H1 (cell line): ENCODE measurements around the gene GSTO2. TPM values are rescaled to one million over a fixed set of nuclear protein-coding genes. Genes with fewer than 3 reads are reported as not detected.

Experiments used
- CTCF ChIA-PET: fragments of 300-600 bp; sonication (Branson Sonifier 250); formaldehyde crosslinking; loops from one replicate; lab custom pipeline; 2021; ENCODE audit not compliant: partially characterized antibody; lab: Charles Lee
- POLR2A ChIA-PET: fragments of 300-600 bp; sonication (Branson Sonifier 250); formaldehyde crosslinking; loops from one replicate; lab custom pipeline; 2021; ENCODE audit warnings: inconsistent platforms; ENCODE audit not compliant: partially characterized antibody; lab: Charles Lee
- DNase-seq, 2 experiments: peaks; one replicate each; pipeline versions ENCODE4 v3.0.0 to v3.0.0-alpha.2; 2010 to 2022; ENCODE audit warnings: low spot score in 2 of 2, low read depth in 1 of 2, mixed read lengths in 1 of 2
- FAIRE-seq: peaks from 2 replicates; lab custom pipeline; 2011; peaks lifted over from hg19 to GRCh38; lab: Jason Lieb, UNC
- H2AFZ ChIP-seq: 2 replicates; pipeline ENCODE4 v1.8.1; 2012; ENCODE audit warnings: low read length, inconsistent platforms
- H2AK5ac ChIP-seq: 2 replicates; pipeline ENCODE4 v1.6.1; 2013; ENCODE audit warnings: low read depth, low read length
- H2BK120ac ChIP-seq: replicated peaks from 2 replicates; pipeline ENCODE3; 2013; ENCODE audit warnings: low read depth, low read length, inconsistent platforms
- H2BK12ac ChIP-seq: 2 replicates; pipeline ENCODE4 v1.6.1; 2013; ENCODE audit warnings: low read depth, low read length
- H2BK15ac ChIP-seq: 2 replicates; pipeline ENCODE4 v1.6.1; 2013; ENCODE audit warnings: low read length
- H2BK20ac ChIP-seq: 2 replicates; pipeline ENCODE4 v1.6.1; 2013; ENCODE audit warnings: low read length
- H2BK5ac ChIP-seq: 2 replicates; pipeline ENCODE4 v1.6.1; 2013; ENCODE audit warnings: low read depth, low read length
- H3K14ac ChIP-seq: 2 replicates; pipeline ENCODE4 v1.6.1; 2013; ENCODE audit warnings: inconsistent platforms; ENCODE audit not compliant: insufficient read length
- H3K18ac ChIP-seq: 2 replicates; pipeline ENCODE4 v1.6.1; 2013; ENCODE audit warnings: low read length; ENCODE audit errors: extremely low read depth
- H3K23ac ChIP-seq: 2 replicates; pipeline ENCODE4 v1.6.1; 2013; ENCODE audit warnings: inconsistent platforms; ENCODE audit not compliant: insufficient read length
- H3K23me2 ChIP-seq: 2 replicates; pipeline ENCODE4 v1.6.1; 2013; ENCODE audit warnings: low read depth, low read length
- H3K27ac ChIP-seq: 2 replicates; pipeline ENCODE4 v1.6.1; 2011; ENCODE audit warnings: low read depth, low read length, inconsistent platforms
- H3K27me3 ChIP-seq, 4 experiments: replicated peaks in 1 of 4; 1 replicate in 1 of 4; 2 replicates in 3 of 4; pipeline versions ENCODE4 v1.6.1 to v1.8.1; 2011 to 2013; ENCODE audit warnings: low read length in 3 of 4, mild to moderate bottlenecking in 3 of 4, inconsistent platforms in 2 of 4, mixed read lengths in 2 of 4, moderate library complexity in 1 of 4; ENCODE audit not compliant: control insufficient read depth in 3 of 4, insufficient read depth in 3 of 4; ENCODE audit errors: extremely low read depth in 1 of 4
- H3K36me3 ChIP-seq, 4 experiments: 2 replicates each; pipeline versions ENCODE4 v1.6.1 to v1.8.1; 2011 to 2013; ENCODE audit warnings: mild to moderate bottlenecking in 4 of 4, low read length in 3 of 4, moderate library complexity in 2 of 4, control low read depth in 1 of 4, inconsistent platforms in 1 of 4; ENCODE audit not compliant: insufficient read depth in 4 of 4, control insufficient read depth in 2 of 4
- H3K4ac ChIP-seq: replicated peaks from 2 replicates; pipeline ENCODE3; 2013; ENCODE audit warnings: low read length, low read depth, mixed read lengths, inconsistent platforms; ENCODE audit not compliant: insufficient read length
- H3K4me1 ChIP-seq, 4 experiments: replicated peaks in 1 of 4; 1 replicate in 1 of 4; 2 replicates in 3 of 4; pipeline versions ENCODE4 v1.6.1 to v1.8.1; 2011 to 2013; ENCODE audit warnings: low read length in 3 of 4, inconsistent platforms in 2 of 4, mixed read lengths in 1 of 4; ENCODE audit not compliant: insufficient read depth in 4 of 4, control insufficient read depth in 3 of 4
- H3K4me2 ChIP-seq, 2 experiments: 2 replicates each; pipeline versions ENCODE4 v1.6.1 to v1.8.1; 2011 to 2013; ENCODE audit warnings: low read depth in 2 of 2, low read length in 2 of 2, control low read depth in 1 of 2, inconsistent platforms in 1 of 2, mild to moderate bottlenecking in 1 of 2; ENCODE audit not compliant: insufficient read depth in 1 of 2
- H3K4me3 ChIP-seq, 4 experiments: fragments of 200-600, 300-600 bp in 1 of 4; sonication (generic), shearing (Covaris generic), sonication (Bioruptor Twin) in 1 of 4; 2 replicates each; pipeline versions ENCODE4 v1.5.1 to v1.8.1; 2011 to 2016; ENCODE audit warnings: low read length in 4 of 4, low read depth in 3 of 4, control low read depth in 2 of 4, inconsistent platforms in 2 of 4, mild to moderate bottlenecking in 2 of 4, mixed read lengths in 1 of 4, moderate library complexity in 1 of 4; ENCODE audit not compliant: insufficient read depth in 2 of 4; ENCODE audit errors: extremely low read depth in 1 of 4
- H3K56ac ChIP-seq: replicated peaks from 2 replicates; pipeline ENCODE3; 2013; ENCODE audit warnings: low read depth, mild to moderate bottlenecking, mixed read lengths, low read length, inconsistent platforms; ENCODE audit not compliant: insufficient read length
- H3K79me1 ChIP-seq: 2 replicates; pipeline ENCODE4 v1.6.1; 2013; ENCODE audit warnings: low read depth, low read length, control low read depth
- H3K79me2 ChIP-seq, 2 experiments: 2 replicates each; pipeline versions ENCODE4 v1.6.1 to v1.8.1; 2012 to 2013; ENCODE audit warnings: low read length in 2 of 2, mild to moderate bottlenecking in 2 of 2, inconsistent platforms in 1 of 2; ENCODE audit not compliant: insufficient read depth in 2 of 2, control insufficient read depth in 1 of 2
- H3K9ac ChIP-seq, 4 experiments: replicated peaks in 1 of 4; 1 replicate in 1 of 4; 2 replicates in 3 of 4; pipeline versions ENCODE4 v1.6.1 to v1.8.1; 2011 to 2013; ENCODE audit warnings: low read depth in 3 of 4, low read length in 3 of 4, control low read depth in 2 of 4, mild to moderate bottlenecking in 2 of 4, moderate library complexity in 2 of 4, inconsistent platforms in 1 of 4; ENCODE audit errors: extremely low read depth in 1 of 4
- H3K9me3 ChIP-seq, 2 experiments: 2 replicates each; pipeline versions ENCODE4 v1.6.1 to v1.8.1; 2012 to 2013; ENCODE audit warnings: mild to moderate bottlenecking in 2 of 2, moderate library complexity in 2 of 2, control low read depth in 1 of 2, inconsistent platforms in 1 of 2, low read depth in 1 of 2, low read length in 1 of 2, mixed read lengths in 1 of 2; ENCODE audit not compliant: insufficient read depth in 2 of 2
- H4K20me1 ChIP-seq, 2 experiments: replicated peaks in 1 of 2; 2 replicates each; pipeline versions ENCODE3 to v1.8.1; 2011 to 2013; ENCODE audit warnings: inconsistent platforms in 2 of 2, low read length in 2 of 2, mild to moderate bottlenecking in 1 of 2; ENCODE audit not compliant: insufficient read depth in 2 of 2, control insufficient read depth in 1 of 2
- H4K5ac ChIP-seq: 2 replicates; pipeline ENCODE4 v1.6.1; 2013; ENCODE audit warnings: low read length, low read depth, mixed read lengths, inconsistent platforms; ENCODE audit not compliant: insufficient read length
- H4K8ac ChIP-seq: 2 replicates; pipeline ENCODE4 v1.8.0; 2013; ENCODE audit warnings: mild to moderate bottlenecking, moderate library complexity, low read length, inconsistent platforms; ENCODE audit not compliant: insufficient read depth; ENCODE audit errors: extremely low read depth
- H4K91ac ChIP-seq: replicated peaks from 2 replicates; pipeline ENCODE3; 2013; ENCODE audit warnings: low read length, mixed read lengths, inconsistent platforms; ENCODE audit not compliant: insufficient read length
- WGBS, 2 experiments: shearing (Covaris generic) in 1 of 2; methylation state at CpG; one replicate each; pipeline versions ENCODE4 v1.1.6 to v1.1.7; 2013 to 2015; ENCODE audit warnings: low lambda C conversion rate in 2 of 2, mixed read lengths in 2 of 2, inconsistent platforms in 1 of 2, low coverage in 1 of 2, missing lambda C conversion rate in 1 of 2; ENCODE audit not compliant: insufficient replicate concordance in 2 of 2, insufficient coverage in 1 of 2, insufficient read length in 1 of 2; ENCODE audit errors: extremely low coverage in 1 of 2, missing lambda C conversion rate in 1 of 2; 5-methylcytosine and 5-hydroxymethylcytosine counted together
- polyA plus RNA-seq, 7 experiments: library from polyadenylated mRNA; depleted of rRNA in 3 of 7; stranded (reverse) in 5 of 7; unstranded in 2 of 7; fragments of >200 nt in 5 of 7; fragments of 200-250 nt in 2 of 7; gene quantifications; 1 replicate in 5 of 7; 2 replicates in 1 of 7; 4 replicates in 1 of 7; pipeline versions ENCODE4 v1.2.1 to v1.2.3, GENCODE V29; 2011 to 2013; ENCODE audit warnings: missing spikeins in 2 of 7, mixed read lengths in 2 of 7
- total RNA-seq: library from RNA; stranded (reverse); fragmentation: NEBNext Ultra II Directional; extraction: Animal tissue kit (Norgen Biotek cat#: 25700); gene quantifications from 2 replicates; pipeline ENCODE4 v1.2.1, GENCODE V29; 2021

GSTO2 gene
- total and polyA plus RNA-seq, 2 of the 8 experiments (the other 6 are each of a cell fraction or from before 2014, with no cell fraction given) = 13.1 to 41.7 TPM

DNA sequence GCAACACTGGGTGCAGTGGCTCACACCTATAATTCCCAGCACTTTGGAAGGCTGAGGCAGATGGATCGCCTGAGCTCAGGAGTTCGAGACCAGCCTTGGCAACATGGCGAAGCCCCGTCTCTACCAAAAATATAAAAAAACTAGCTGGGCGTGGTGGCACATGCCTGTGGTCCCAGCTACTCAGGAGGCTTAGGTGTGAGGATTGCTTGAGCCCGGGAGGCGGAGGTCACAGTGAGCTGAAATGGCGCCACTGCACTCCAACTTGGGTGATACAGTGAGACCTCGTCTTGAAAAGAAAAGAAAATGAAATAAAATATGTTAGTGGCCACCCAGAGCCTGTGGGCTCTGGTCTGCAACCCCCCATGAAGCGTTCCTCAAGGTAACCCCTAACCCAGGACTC, 55.9 kb downstream of the GSTO2 start:
- FAIRE-seq (no peak), DNase-seq (no peak)
- Histone ChIP-seq H3K4me1 (peaks cover 30 to 62% (median 52%) of the 10 kb centered on the region in 4 experiments), H4K91ac (no peak overlapping the region), H3K79me1 (peaks cover 39% of the 10 kb centered on the region), H2AK5ac (no peak overlapping the region), H4K20me1 (peaks cover 0 to 7% of the 10 kb centered on the region in 2 experiments), H2BK20ac (no peak overlapping the region), H3K4me2 (no peak overlapping the region), H3K4ac (no peak overlapping the region), H3K9me3 (no peaks in the 10 kb centered on the region), H3K23me2 (no peaks in the 10 kb centered on the region), H3K14ac (no peak overlapping the region), H4K8ac (no peak overlapping the region), H2AFZ (no peak overlapping the region), H2BK120ac (no peak overlapping the region), H3K27ac (no peak overlapping the region), H3K36me3 (no peaks in the 10 kb centered on the region), H3K56ac (no peak overlapping the region), H2BK12ac (no peak overlapping the region), H3K23ac (no peak overlapping the region), H3K27me3 (no peaks in the 10 kb centered on the region), H3K4me3 (no peak overlapping the region), H4K5ac (no peak overlapping the region), H3K9ac (no peak overlapping the region), H2BK5ac (no peak overlapping the region), H3K79me2 (peaks cover 4 to 91% of the 10 kb centered on the region in 2 experiments; a peak in 3 of 4 replicates), H2BK15ac (no peak overlapping the region), H3K18ac (no peak overlapping the region)
- WGBS, 2 experiments = 97% methylated on average over 10 of the region's 10 CpGs; no CpG with 5 or more reads in 1 of the 2 experiments
- ChIA-PET CTCF (interaction anchor here (1.1 to 18.5 kb wide), 7 partner anchors 12 to 38 kb away, joined by 4 to 166 read pairs (median 5); partner anchors contain the start of genes CFAP58 and ITPRIP), POLR2A (interaction anchor here (1.6 kb wide), 1 partner anchor 18 kb away, joined by 8 read pairs; no protein-coding TSS in a partner anchor)
